ENCODE results near the gene CIC. TPM values are rescaled to one million over a fixed set of nuclear protein-coding genes. Genes with fewer than 3 reads are reported as not detected.

CIC gene
- total RNA-seq, 2 donors from 2014 or later = 112 to 125 TPM

GRCh38 chr19:42279902-42280814, 11.1 kb downstream of the CIC start:
- Mint-ChIP-seq H3K4me1 (peaks cover 43% of the 10 kb centered on the region), H3K36me3 (ENCODE audit: low read depth) (peaks cover 5% of the 10 kb centered on the region), H3K27ac (peak overlapping the region; percentile 95), H3K27me3 (no peaks in the 10 kb centered on the region), H3K4me3 (peak overlapping the region; percentile 98)
- H3K9me3 ChIP-seq (ENCODE audit: control insufficient read depth, low read length, poor library complexity, severe bottlenecking) = no peaks in the 10 kb centered on the region
- peak; percentile 40 for ATAC-seq
- peak; percentile 73 to 80 (median 80) for DNase-seq

- ATAC-seq (no peak), DNase-seq (no peak)
- Mint-ChIP-seq H3K27ac (no peak overlapping the region), H3K36me3 (ENCODE audit: low read depth) (peaks cover 5% of the 10 kb centered on the region), H3K4me1 (peaks cover 46% of the 10 kb centered on the region), H3K27me3 (no peaks in the 10 kb centered on the region), H3K4me3 (peak overlapping the region; percentile 98)
- no peaks in the 10 kb centered on the region for H3K9me3 ChIP-seq (ENCODE audit: control insufficient read depth, low read length, poor library complexity, severe bottlenecking)
Observed at GRCh38 chr19:42280815-42281145, 11.7 kb downstream of the CIC start.

GRCh38 chr19:42281146-42281826, 12.2 kb downstream of the CIC start:
- peaks cover 5% of the 10 kb centered on the region for H3K36me3 Mint-ChIP-seq (ENCODE audit: low read depth)
- no peak for ATAC-seq
- no peak overlapping the region for H3K27ac Mint-ChIP-seq
- DNase-seq = peak in 1 of 3 donors; percentile 29
- peaks cover 46% of the 10 kb centered on the region for H3K4me1 Mint-ChIP-seq
- no peaks in the 10 kb centered on the region for H3K27me3 Mint-ChIP-seq
- H3K9me3 ChIP-seq (ENCODE audit: control insufficient read depth, low read length, poor library complexity, severe bottlenecking) = no peaks in the 10 kb centered on the region
- peak overlapping the region; percentile 98 for H3K4me3 Mint-ChIP-seq

GRCh38 chr19:42281827-42282762, 13.0 kb downstream of the CIC start:
- Mint-ChIP-seq H3K36me3 (ENCODE audit: low read depth) (peaks cover 5% of the 10 kb centered on the region), H3K27me3 (no peaks in the 10 kb centered on the region), H3K4me3 (peak overlapping the region; percentile 98), H3K27ac (no peak overlapping the region), H3K4me1 (peaks cover 45% of the 10 kb centered on the region)
- no peaks in the 10 kb centered on the region for H3K9me3 ChIP-seq (ENCODE audit: control insufficient read depth, low read length, poor library complexity, severe bottlenecking)
- ATAC-seq (no peak), DNase-seq (no peak)

GRCh38 chr19:42282819-42283187, 13.8 kb downstream of the CIC start:
- no peaks in the 10 kb centered on the region for H3K27me3 Mint-ChIP-seq
- no peak for ATAC-seq
- H3K4me1 Mint-ChIP-seq = peaks cover 45% of the 10 kb centered on the region
- peaks cover 5% of the 10 kb centered on the region for H3K36me3 Mint-ChIP-seq (ENCODE audit: low read depth)
- H3K4me3 Mint-ChIP-seq = peak overlapping the region; percentile 82
- no peak overlapping the region for H3K27ac Mint-ChIP-seq
- DNase-seq = no peak
- no peaks in the 10 kb centered on the region for H3K9me3 ChIP-seq (ENCODE audit: control insufficient read depth, low read length, poor library complexity, severe bottlenecking)

GRCh38 chr19:42283188-42284065, 14.4 kb downstream of the CIC start:
- no peaks in the 10 kb centered on the region for H3K27me3 Mint-ChIP-seq
- peaks cover 5% of the 10 kb centered on the region for H3K36me3 Mint-ChIP-seq (ENCODE audit: low read depth)
- no peak overlapping the region for H3K27ac Mint-ChIP-seq
- peaks cover 41% of the 10 kb centered on the region for H3K4me1 Mint-ChIP-seq
- DNase-seq (peak; percentile 92 to 98 (median 97)), ATAC-seq (peak; percentile 73)
- no peaks in the 10 kb centered on the region for H3K9me3 ChIP-seq (ENCODE audit: control insufficient read depth, low read length, poor library complexity, severe bottlenecking)
- H3K4me3 Mint-ChIP-seq = no peak overlapping the region

GRCh38 chr19:42284066-42284501, 15.0 kb downstream of the CIC start:
- no peak overlapping the region for H3K4me3 Mint-ChIP-seq
- no peak overlapping the region for H3K27ac Mint-ChIP-seq
- peaks cover 36% of the 10 kb centered on the region for H3K4me1 Mint-ChIP-seq

GRCh38 chr19:42284591-42285341, 15.7 kb downstream of the CIC start:
- H3K4me3 Mint-ChIP-seq = peak overlapping the region; percentile 99
- H3K36me3 Mint-ChIP-seq (ENCODE audit: low read depth) = peaks cover 3% of the 10 kb centered on the region
- H3K9me3 ChIP-seq (ENCODE audit: control insufficient read depth, low read length, poor library complexity, severe bottlenecking) = no peaks in the 10 kb centered on the region
- no peak for ATAC-seq
- peaks cover 29% of the 10 kb centered on the region for H3K4me1 Mint-ChIP-seq
- no peak for DNase-seq
- peak overlapping the region; percentile 97 for H3K27ac Mint-ChIP-seq
- H3K27me3 Mint-ChIP-seq = no peaks in the 10 kb centered on the region

More at GRCh38 chr19:42284066-42284501, 15.0 kb downstream of the CIC start:
- H3K9me3 ChIP-seq (ENCODE audit: control insufficient read depth, low read length, poor library complexity, severe bottlenecking) = no peaks in the 10 kb centered on the region
- Mint-ChIP-seq H3K36me3 (ENCODE audit: low read depth) (peaks cover 5% of the 10 kb centered on the region), H3K27me3 (no peaks in the 10 kb centered on the region)
- peak; percentile 75 to 91 (median 89) for DNase-seq
- ATAC-seq = peak; percentile 52

GRCh38 chr19:42285541-42285941, 16.5 kb downstream of the CIC start:
- no peaks in the 10 kb centered on the region for H3K9me3 ChIP-seq (ENCODE audit: control insufficient read depth, low read length, poor library complexity, severe bottlenecking)
- Mint-ChIP-seq H3K4me1 (peaks cover 29% of the 10 kb centered on the region), H3K27ac (peak overlapping the region; percentile 97), H3K4me3 (peak overlapping the region; percentile 57), H3K36me3 (ENCODE audit: low read depth) (peaks cover 3% of the 10 kb centered on the region), H3K27me3 (no peaks in the 10 kb centered on the region)
- ATAC-seq (no peak), DNase-seq (no peak)

GRCh38 chr19:42285988-42286348, 16.9 kb downstream of the CIC start:
- peak overlapping the region; percentile 97 for H3K27ac Mint-ChIP-seq
- H3K27me3 Mint-ChIP-seq = no peaks in the 10 kb centered on the region
- ATAC-seq = no peak
- H3K4me1 Mint-ChIP-seq = peaks cover 29% of the 10 kb centered on the region
- peaks cover 3% of the 10 kb centered on the region for H3K36me3 Mint-ChIP-seq (ENCODE audit: low read depth)
- H3K4me3 Mint-ChIP-seq = peak overlapping the region; percentile 57
- DNase-seq = no peak
- H3K9me3 ChIP-seq (ENCODE audit: control insufficient read depth, low read length, poor library complexity, severe bottlenecking) = no peaks in the 10 kb centered on the region

GRCh38 chr19:42286349-42287016, 17.4 kb downstream of the CIC start:
- peaks cover 3% of the 10 kb centered on the region for H3K36me3 Mint-ChIP-seq (ENCODE audit: low read depth)
- H3K4me3 Mint-ChIP-seq = peak overlapping the region; percentile 57
- DNase-seq = no peak

More at GRCh38 chr19:42286349-42287016, 17.4 kb downstream of the CIC start:
- no peaks in the 10 kb centered on the region for H3K27me3 Mint-ChIP-seq
- peak overlapping the region; percentile 97 for H3K27ac Mint-ChIP-seq
- no peak for ATAC-seq
- no peaks in the 10 kb centered on the region for H3K9me3 ChIP-seq (ENCODE audit: control insufficient read depth, low read length, poor library complexity, severe bottlenecking)
- H3K4me1 Mint-ChIP-seq = peaks cover 28% of the 10 kb centered on the region

Data from T-helper 17 cell (primary cell).